H1 (cell line): ENCODE results near the gene KIAA0319L. TPM values are rescaled to one million over a fixed set of nuclear protein-coding genes. Genes with fewer than 3 reads are reported as not detected.

ENCODE experiments used
- CTCF ChIA-PET: fragments of 300-600 bp; sonication (Branson Sonifier 250); formaldehyde crosslinking; loops from one replicate; lab custom pipeline; 2021; ENCODE audit not compliant: partially characterized antibody; lab: Charles Lee
- POLR2A ChIA-PET: fragments of 300-600 bp; sonication (Branson Sonifier 250); formaldehyde crosslinking; loops from one replicate; lab custom pipeline; 2021; ENCODE audit warnings: inconsistent platforms; ENCODE audit not compliant: partially characterized antibody; lab: Charles Lee
- DNase-seq, 2 experiments: peaks; one replicate each; pipeline versions ENCODE4 v3.0.0 to v3.0.0-alpha.2; 2010 to 2022; ENCODE audit warnings: low spot score in 2 of 2, low read depth in 1 of 2, mixed read lengths in 1 of 2
- FAIRE-seq: peaks from 2 replicates; lab custom pipeline; 2011; peaks lifted over from hg19 to GRCh38; lab: Jason Lieb, UNC
- H2AFZ ChIP-seq: 2 replicates; pipeline ENCODE4 v1.8.1; 2012; ENCODE audit warnings: low read length, inconsistent platforms
- H2AK5ac ChIP-seq: 2 replicates; pipeline ENCODE4 v1.6.1; 2013; ENCODE audit warnings: low read depth, low read length
- H2BK120ac ChIP-seq: replicated peaks from 2 replicates; pipeline ENCODE3; 2013; ENCODE audit warnings: low read depth, low read length, inconsistent platforms
- H2BK12ac ChIP-seq: 2 replicates; pipeline ENCODE4 v1.6.1; 2013; ENCODE audit warnings: low read depth, low read length
- H2BK15ac ChIP-seq: 2 replicates; pipeline ENCODE4 v1.6.1; 2013; ENCODE audit warnings: low read length
- H2BK20ac ChIP-seq: 2 replicates; pipeline ENCODE4 v1.6.1; 2013; ENCODE audit warnings: low read length
- H2BK5ac ChIP-seq: 2 replicates; pipeline ENCODE4 v1.6.1; 2013; ENCODE audit warnings: low read depth, low read length
- H3K14ac ChIP-seq: 2 replicates; pipeline ENCODE4 v1.6.1; 2013; ENCODE audit warnings: inconsistent platforms; ENCODE audit not compliant: insufficient read length
- H3K18ac ChIP-seq: 2 replicates; pipeline ENCODE4 v1.6.1; 2013; ENCODE audit warnings: low read length; ENCODE audit errors: extremely low read depth
- H3K23ac ChIP-seq: 2 replicates; pipeline ENCODE4 v1.6.1; 2013; ENCODE audit warnings: inconsistent platforms; ENCODE audit not compliant: insufficient read length
- H3K23me2 ChIP-seq: 2 replicates; pipeline ENCODE4 v1.6.1; 2013; ENCODE audit warnings: low read depth, low read length
- H3K27ac ChIP-seq: 2 replicates; pipeline ENCODE4 v1.6.1; 2011; ENCODE audit warnings: low read depth, low read length, inconsistent platforms
- H3K27me3 ChIP-seq, 4 experiments: replicated peaks in 1 of 4; 1 replicate in 1 of 4; 2 replicates in 3 of 4; pipeline versions ENCODE4 v1.6.1 to v1.8.1; 2011 to 2013; ENCODE audit warnings: low read length in 3 of 4, mild to moderate bottlenecking in 3 of 4, inconsistent platforms in 2 of 4, mixed read lengths in 2 of 4, moderate library complexity in 1 of 4; ENCODE audit not compliant: control insufficient read depth in 3 of 4, insufficient read depth in 3 of 4; ENCODE audit errors: extremely low read depth in 1 of 4
- H3K36me3 ChIP-seq, 4 experiments: 2 replicates each; pipeline versions ENCODE4 v1.6.1 to v1.8.1; 2011 to 2013; ENCODE audit warnings: mild to moderate bottlenecking in 4 of 4, low read length in 3 of 4, moderate library complexity in 2 of 4, control low read depth in 1 of 4, inconsistent platforms in 1 of 4; ENCODE audit not compliant: insufficient read depth in 4 of 4, control insufficient read depth in 2 of 4
- H3K4ac ChIP-seq: replicated peaks from 2 replicates; pipeline ENCODE3; 2013; ENCODE audit warnings: low read length, low read depth, mixed read lengths, inconsistent platforms; ENCODE audit not compliant: insufficient read length
- H3K4me1 ChIP-seq, 4 experiments: replicated peaks in 1 of 4; 1 replicate in 1 of 4; 2 replicates in 3 of 4; pipeline versions ENCODE4 v1.6.1 to v1.8.1; 2011 to 2013; ENCODE audit warnings: low read length in 3 of 4, inconsistent platforms in 2 of 4, mixed read lengths in 1 of 4; ENCODE audit not compliant: insufficient read depth in 4 of 4, control insufficient read depth in 3 of 4
- H3K4me2 ChIP-seq, 2 experiments: 2 replicates each; pipeline versions ENCODE4 v1.6.1 to v1.8.1; 2011 to 2013; ENCODE audit warnings: low read depth in 2 of 2, low read length in 2 of 2, control low read depth in 1 of 2, inconsistent platforms in 1 of 2, mild to moderate bottlenecking in 1 of 2; ENCODE audit not compliant: insufficient read depth in 1 of 2
- H3K4me3 ChIP-seq, 4 experiments: fragments of 200-600, 300-600 bp in 1 of 4; sonication (generic), shearing (Covaris generic), sonication (Bioruptor Twin) in 1 of 4; 2 replicates each; pipeline versions ENCODE4 v1.5.1 to v1.8.1; 2011 to 2016; ENCODE audit warnings: low read length in 4 of 4, low read depth in 3 of 4, control low read depth in 2 of 4, inconsistent platforms in 2 of 4, mild to moderate bottlenecking in 2 of 4, mixed read lengths in 1 of 4, moderate library complexity in 1 of 4; ENCODE audit not compliant: insufficient read depth in 2 of 4; ENCODE audit errors: extremely low read depth in 1 of 4
- H3K56ac ChIP-seq: replicated peaks from 2 replicates; pipeline ENCODE3; 2013; ENCODE audit warnings: low read depth, mild to moderate bottlenecking, mixed read lengths, low read length, inconsistent platforms; ENCODE audit not compliant: insufficient read length
- H3K79me1 ChIP-seq: 2 replicates; pipeline ENCODE4 v1.6.1; 2013; ENCODE audit warnings: low read depth, low read length, control low read depth
- H3K79me2 ChIP-seq, 2 experiments: 2 replicates each; pipeline versions ENCODE4 v1.6.1 to v1.8.1; 2012 to 2013; ENCODE audit warnings: low read length in 2 of 2, mild to moderate bottlenecking in 2 of 2, inconsistent platforms in 1 of 2; ENCODE audit not compliant: insufficient read depth in 2 of 2, control insufficient read depth in 1 of 2
- H3K9ac ChIP-seq, 4 experiments: replicated peaks in 1 of 4; 1 replicate in 1 of 4; 2 replicates in 3 of 4; pipeline versions ENCODE4 v1.6.1 to v1.8.1; 2011 to 2013; ENCODE audit warnings: low read depth in 3 of 4, low read length in 3 of 4, control low read depth in 2 of 4, mild to moderate bottlenecking in 2 of 4, moderate library complexity in 2 of 4, inconsistent platforms in 1 of 4; ENCODE audit errors: extremely low read depth in 1 of 4
- H3K9me3 ChIP-seq, 2 experiments: 2 replicates each; pipeline versions ENCODE4 v1.6.1 to v1.8.1; 2012 to 2013; ENCODE audit warnings: mild to moderate bottlenecking in 2 of 2, moderate library complexity in 2 of 2, control low read depth in 1 of 2, inconsistent platforms in 1 of 2, low read depth in 1 of 2, low read length in 1 of 2, mixed read lengths in 1 of 2; ENCODE audit not compliant: insufficient read depth in 2 of 2
- H4K20me1 ChIP-seq, 2 experiments: replicated peaks in 1 of 2; 2 replicates each; pipeline versions ENCODE3 to v1.8.1; 2011 to 2013; ENCODE audit warnings: inconsistent platforms in 2 of 2, low read length in 2 of 2, mild to moderate bottlenecking in 1 of 2; ENCODE audit not compliant: insufficient read depth in 2 of 2, control insufficient read depth in 1 of 2
- H4K5ac ChIP-seq: 2 replicates; pipeline ENCODE4 v1.6.1; 2013; ENCODE audit warnings: low read length, low read depth, mixed read lengths, inconsistent platforms; ENCODE audit not compliant: insufficient read length
- H4K8ac ChIP-seq: 2 replicates; pipeline ENCODE4 v1.8.0; 2013; ENCODE audit warnings: mild to moderate bottlenecking, moderate library complexity, low read length, inconsistent platforms; ENCODE audit not compliant: insufficient read depth; ENCODE audit errors: extremely low read depth
- H4K91ac ChIP-seq: replicated peaks from 2 replicates; pipeline ENCODE3; 2013; ENCODE audit warnings: low read length, mixed read lengths, inconsistent platforms; ENCODE audit not compliant: insufficient read length
- CHD1 ChIP-seq: IDR thresholded peaks from 2 replicates; pipeline ENCODE4 v1.6.1; 2012; ENCODE audit warnings: low read depth, low read length, improper control_type of control experiment
- HDAC2 ChIP-seq, 2 experiments: fragments of 300-600 bp in 1 of 2; sonication (generic) in 1 of 2; IDR thresholded peaks; 2 replicates each; pipeline ENCODE4 v1.6.1; 2011 to 2012; ENCODE audit warnings: low read depth in 2 of 2, low read length in 2 of 2, mild to moderate bottlenecking in 2 of 2, moderate library complexity in 2 of 2, borderline replicate concordance in 1 of 2, inconsistent platforms in 1 of 2
- NRF1 ChIP-seq: IDR thresholded peaks from 2 replicates; pipeline ENCODE4 v1.6.1; 2011; ENCODE audit warnings: mild to moderate bottlenecking, low read depth, low read length, improper control_type of control experiment
- POU5F1 ChIP-seq: IDR thresholded peaks from 2 replicates; pipeline ENCODE4 v1.6.1; 2011; ENCODE audit warnings: low read depth, mild to moderate bottlenecking, low read length, moderate library complexity
- RNF2 ChIP-seq: fragments of 200-900, 300-1000 bp; sonication (generic); IDR thresholded peaks from 2 replicates; pipeline ENCODE4 v1.7.1; 2016; ENCODE audit warnings: borderline replicate concordance, low read depth, mild to moderate bottlenecking, antibody characterized with exemption, low read length; ENCODE audit not compliant: poor library complexity, severe bottlenecking; ENCODE audit errors: missing control alignments
- SAP30 ChIP-seq: fragments of 300-600 bp; sonication (generic); IDR thresholded peaks from 2 replicates; pipeline ENCODE4 v1.7.1; 2012; ENCODE audit warnings: low read length, moderate library complexity, mild to moderate bottlenecking, inconsistent platforms; ENCODE audit not compliant: insufficient read depth, insufficient replicate concordance
- SP1 ChIP-seq: IDR thresholded peaks from 2 replicates; pipeline ENCODE4 v1.6.1; 2011; ENCODE audit warnings: low read depth, low read length
- TCF12 ChIP-seq: IDR thresholded peaks from 2 replicates; pipeline ENCODE4 v1.6.1; 2011; ENCODE audit warnings: low read depth, mild to moderate bottlenecking, low read length
- ZNF274 ChIP-seq: IDR thresholded peaks from 2 replicates; pipeline ENCODE4 v1.7.0; 2012; ENCODE audit warnings: low read length, borderline replicate concordance; ENCODE audit errors: extremely low read depth
- WGBS, 2 experiments: shearing (Covaris generic) in 1 of 2; methylation state at CpG; one replicate each; pipeline versions ENCODE4 v1.1.6 to v1.1.7; 2013 to 2015; ENCODE audit warnings: low lambda C conversion rate in 2 of 2, mixed read lengths in 2 of 2, inconsistent platforms in 1 of 2, low coverage in 1 of 2, missing lambda C conversion rate in 1 of 2; ENCODE audit not compliant: insufficient replicate concordance in 2 of 2, insufficient coverage in 1 of 2, insufficient read length in 1 of 2; ENCODE audit errors: extremely low coverage in 1 of 2, missing lambda C conversion rate in 1 of 2; 5-methylcytosine and 5-hydroxymethylcytosine counted together
- polyA plus RNA-seq, 7 experiments: library from polyadenylated mRNA; depleted of rRNA in 3 of 7; stranded (reverse) in 5 of 7; unstranded in 2 of 7; fragments of >200 nt in 5 of 7; fragments of 200-250 nt in 2 of 7; gene quantifications; 1 replicate in 5 of 7; 2 replicates in 1 of 7; 4 replicates in 1 of 7; pipeline versions ENCODE4 v1.2.1 to v1.2.3, GENCODE V29; 2011 to 2013; ENCODE audit warnings: missing spikeins in 2 of 7, mixed read lengths in 2 of 7
- total RNA-seq: library from RNA; stranded (reverse); fragmentation: NEBNext Ultra II Directional; extraction: Animal tissue kit (Norgen Biotek cat#: 25700); gene quantifications from 2 replicates; pipeline ENCODE4 v1.2.1, GENCODE V29; 2021
- TF ChIP-seq, protein P1 (sequence below), 3 experiments: IDR thresholded peaks; 1 replicate in 2 of 3; 2 replicates in 1 of 3; pipeline versions ENCODE4 v1.5.1 to v1.6.1; 2011; ENCODE audit warnings: low read length in 3 of 3, mild to moderate bottlenecking in 3 of 3, inconsistent platforms in 2 of 3, low read depth in 1 of 3, moderate library complexity in 1 of 3; ENCODE audit not compliant: insufficient read depth in 1 of 3; ENCODE audit errors: control extremely low read depth in 1 of 3

The KIAA0319L gene
- total and polyA plus RNA-seq, 2 of the 8 experiments (the other 6 are each of a cell fraction or from before 2014, with no cell fraction given) = 40.1 to 55.7 TPM

DNA sequence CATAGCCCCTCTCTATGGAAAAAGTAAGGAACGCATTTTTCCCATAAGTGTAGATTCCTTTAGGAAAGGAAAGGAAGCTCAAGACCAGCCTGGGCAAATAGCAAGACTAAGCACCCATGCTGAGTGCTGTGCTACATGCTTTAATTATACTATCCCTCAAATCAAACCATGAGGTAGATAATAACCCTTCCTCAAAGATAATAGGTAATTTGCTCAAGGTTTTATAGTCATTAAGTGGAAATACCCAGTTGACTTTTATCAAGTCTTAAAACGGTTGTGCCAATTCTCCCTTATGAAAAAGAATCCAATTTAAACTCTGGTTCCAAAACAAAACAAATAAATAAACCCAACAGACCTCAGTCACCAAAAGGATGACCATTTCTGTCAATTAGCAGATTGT, 3.4 kb downstream of the KIAA0319L start:
- Histone ChIP-seq H2AFZ (no peak overlapping the region), H3K14ac (no peak overlapping the region), H3K56ac (no peak overlapping the region), H3K36me3 (peaks cover 0 to 45% (median 8%) of the 10 kb centered on the region in 4 experiments; a peak in 3 of 8 replicates), H4K20me1 (no peaks in the 10 kb centered on the region), H2AK5ac (no peak overlapping the region), H3K27me3 (no peaks in the 10 kb centered on the region), H4K8ac (no peak overlapping the region), H3K23ac (no peak overlapping the region), H2BK5ac (no peak overlapping the region; the same call in 1 of the 2 replicates), H2BK15ac (no peak overlapping the region), H3K4me3 (peak overlapping the region; percentile 12 to 72 (median 28); a peak in 4 of 8 replicates), H2BK120ac (no peak overlapping the region), H4K5ac (peak overlapping the region; percentile 94), H3K4ac (no peak overlapping the region), H2BK12ac (no peak overlapping the region), H4K91ac (no peak overlapping the region), H3K4me1 (peaks cover 7 to 20% (median 16%) of the 10 kb centered on the region in 4 experiments; a peak in 6 of 7 replicates), H3K27ac (peak overlapping the region; percentile 67; the same call in 1 of the 2 replicates), H2BK20ac (no peak overlapping the region), H3K9me3 (no peaks in the 10 kb centered on the region), H3K79me2 (peaks cover 4 to 73% of the 10 kb centered on the region in 2 experiments; a peak in 3 of 4 replicates), H3K79me1 (no peaks in the 10 kb centered on the region; the same call in 1 of the 2 replicates), H3K18ac (peak overlapping the region; percentile 80; the same call in 1 of the 2 replicates), H3K4me2 (peak overlapping the region; percentile 85 to 92), H3K9ac (no peak overlapping the region), H3K23me2 (peaks cover 5% of the 10 kb centered on the region; the same call in 1 of the 2 replicates)
- no peak for DNase-seq
- ChIA-PET CTCF (interaction anchor here (2.4 kb wide), 1 partner anchor 11 kb away, joined by 11 read pairs; no protein-coding TSS in a partner anchor), POLR2A (interaction anchor here (0.7 to 1.5 kb wide), 3 partner anchors 9 to 30 kb away, joined by 3 to 5 read pairs (median 4); no protein-coding TSS in a partner anchor)
- no peak for FAIRE-seq
- WGBS, 2 experiments = 55% methylated on average over 2 of the region's 2 CpGs; no CpG with 5 or more reads in 1 of the 2 experiments
- TF ChIP-seq SP1 (no peak), NRF1 (no peak), POU5F1 (no peak), ZNF274 (no peak), HDAC2 (IDR thresholded peaks at IDR 0.05; ENCODE audit: borderline replicate concordance in 1 of 2, low read depth in 2 of 2, low read length in 2 of 2) (no peak), SAP30 (no peak), RNF2 (no peak), CHD1 (no peak), TCF12 (no peak)
- TF ChIP-seq, protein P1, sequence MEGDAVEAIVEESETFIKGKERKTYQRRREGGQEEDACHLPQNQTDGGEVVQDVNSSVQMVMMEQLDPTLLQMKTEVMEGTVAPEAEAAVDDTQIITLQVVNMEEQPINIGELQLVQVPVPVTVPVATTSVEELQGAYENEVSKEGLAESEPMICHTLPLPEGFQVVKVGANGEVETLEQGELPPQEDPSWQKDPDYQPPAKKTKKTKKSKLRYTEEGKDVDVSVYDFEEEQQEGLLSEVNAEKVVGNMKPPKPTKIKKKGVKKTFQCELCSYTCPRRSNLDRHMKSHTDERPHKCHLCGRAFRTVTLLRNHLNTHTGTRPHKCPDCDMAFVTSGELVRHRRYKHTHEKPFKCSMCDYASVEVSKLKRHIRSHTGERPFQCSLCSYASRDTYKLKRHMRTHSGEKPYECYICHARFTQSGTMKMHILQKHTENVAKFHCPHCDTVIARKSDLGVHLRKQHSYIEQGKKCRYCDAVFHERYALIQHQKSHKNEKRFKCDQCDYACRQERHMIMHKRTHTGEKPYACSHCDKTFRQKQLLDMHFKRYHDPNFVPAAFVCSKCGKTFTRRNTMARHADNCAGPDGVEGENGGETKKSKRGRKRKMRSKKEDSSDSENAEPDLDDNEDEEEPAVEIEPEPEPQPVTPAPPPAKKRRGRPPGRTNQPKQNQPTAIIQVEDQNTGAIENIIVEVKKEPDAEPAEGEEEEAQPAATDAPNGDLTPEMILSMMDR (IDR thresholded peaks at IDR 0.05; ENCODE audit: control extremely low read depth in 1 of 3, insufficient read depth in 1 of 3, low read depth in 1 of 3, low read length in 3 of 3) = no peak
